HG02642 (cell line): ENCODE data around the gene MAGI1.
"Not testable (repeated sequence)": the region's sequence is repeated elsewhere in the genome, so short reads cannot be mapped to it uniquely, and the experiment has no call there.

Experiments used
- ATAC-seq: cut with Tn5 transposase; IDR thresholded peaks from one replicate; pipeline ENCODE4 v1.9.1; 2021; ENCODE audit warnings: mild to moderate bottlenecking; ENCODE audit not compliant: unreplicated experiment, poor library complexity

Gene MAGI1

GRCh38 chr3:65733459-65733858 lies 305.3 kb downstream of the MAGI1 start:
- ATAC-seq = no peak

DNA sequence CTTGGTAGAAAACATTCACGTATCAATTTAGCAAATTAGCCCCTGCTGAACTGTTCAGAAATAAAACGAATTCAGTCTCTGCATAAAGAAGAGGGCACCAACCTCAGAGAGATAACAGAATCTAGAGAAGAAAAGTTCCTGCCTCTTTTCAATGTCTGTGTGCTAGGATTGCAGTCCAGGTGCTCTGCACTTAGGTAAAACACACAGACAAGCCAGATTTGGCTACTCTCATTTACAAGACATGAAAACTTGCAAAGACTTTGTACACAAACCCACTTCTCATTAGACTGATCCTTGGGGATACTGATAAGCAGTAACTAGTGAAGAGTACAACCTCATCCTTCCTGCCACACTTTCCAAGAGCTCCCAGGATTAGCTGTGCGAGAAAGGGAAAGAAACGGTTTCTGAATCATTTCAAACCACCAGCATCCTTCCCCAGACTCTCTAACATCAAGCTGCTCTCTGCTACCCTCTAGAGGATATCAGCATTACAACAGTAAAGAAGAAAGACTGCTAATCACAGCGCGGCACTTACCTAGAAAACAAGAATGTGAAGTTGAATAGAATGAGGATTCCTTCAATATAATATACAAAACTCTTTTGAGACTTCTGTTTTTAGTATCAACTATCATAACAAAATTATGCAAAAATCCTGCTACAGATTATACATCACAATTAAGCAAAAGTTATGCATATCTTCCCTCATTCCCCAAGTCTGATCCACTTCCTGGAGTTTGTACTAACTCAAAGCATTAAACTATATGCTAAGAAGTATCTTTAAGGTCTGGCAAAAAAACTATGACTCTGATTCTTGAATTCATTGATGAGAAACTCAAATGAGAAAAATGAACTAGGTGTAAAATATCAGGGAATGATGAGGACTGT lies 306.4 kb downstream of the MAGI1 start:
- peak; percentile 89 for ATAC-seq

DNA sequence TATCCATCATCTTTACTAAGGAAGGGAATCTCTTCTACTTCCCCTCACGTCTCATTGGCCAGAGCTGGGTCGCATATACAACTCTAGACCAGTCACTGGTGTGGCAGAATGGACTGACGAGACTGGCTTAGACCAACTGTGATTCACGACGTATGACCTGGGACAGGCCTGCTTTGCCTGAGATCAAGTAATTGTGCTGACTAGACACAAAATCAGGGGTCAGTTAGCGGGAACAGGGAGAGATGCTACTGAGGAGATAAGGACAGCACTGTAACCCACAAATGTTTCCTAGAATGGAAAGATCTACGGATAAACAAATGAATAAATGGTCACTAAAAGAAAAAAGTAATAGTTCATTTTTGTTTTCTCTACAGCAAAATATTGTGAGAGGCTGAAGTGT lies 308.3 kb downstream of the MAGI1 start:
- no peak for ATAC-seq

GRCh38 chr3:65729973-65730372 lies 308.7 kb downstream of the MAGI1 start:
- no peak for ATAC-seq

- no peak for ATAC-seq
These were observed 309.2 kb downstream of the MAGI1 start for GRCh38 chr3:65729555-65729954.

GRCh38 chr3:65728138-65728537 lies 310.6 kb downstream of the MAGI1 start:
- no peak for ATAC-seq

- no peak for ATAC-seq
These were observed 314.7 kb downstream of the MAGI1 start for GRCh38 chr3:65723985-65724384.

DNA sequence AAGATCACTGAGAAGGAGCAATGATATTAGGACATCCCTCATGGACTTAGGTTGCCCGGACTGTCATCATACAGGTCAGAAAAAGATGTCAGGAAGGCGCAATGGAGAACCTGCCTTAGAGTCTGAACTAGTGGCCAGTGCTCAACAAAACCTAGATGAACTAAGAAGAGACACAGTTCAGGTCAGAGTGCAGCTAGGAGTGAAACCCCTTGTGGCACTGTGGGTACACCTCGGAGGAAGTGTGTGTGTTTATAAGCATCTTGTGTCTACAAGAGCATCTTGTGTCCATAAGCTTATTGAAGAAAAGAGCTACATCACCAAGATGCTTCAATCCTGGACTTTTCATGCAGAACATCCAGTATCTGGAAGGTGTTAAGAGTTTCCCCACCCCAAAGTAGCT lies 315.7 kb downstream of the MAGI1 start:
- no peak for ATAC-seq

- ATAC-seq = no peak
These were observed 317.6 kb downstream of the MAGI1 start for GRCh38 chr3:65720989-65721737.

- not testable (repeated sequence) for ATAC-seq
These were observed 319.1 kb downstream of the MAGI1 start for GRCh38 chr3:65719639-65720038.

GRCh38 chr3:65717676-65718346 lies 320.9 kb downstream of the MAGI1 start:
- no peak for ATAC-seq

- no peak for ATAC-seq
These were observed 322.5 kb downstream of the MAGI1 start for GRCh38 chr3:65716071-65716751.

DNA sequence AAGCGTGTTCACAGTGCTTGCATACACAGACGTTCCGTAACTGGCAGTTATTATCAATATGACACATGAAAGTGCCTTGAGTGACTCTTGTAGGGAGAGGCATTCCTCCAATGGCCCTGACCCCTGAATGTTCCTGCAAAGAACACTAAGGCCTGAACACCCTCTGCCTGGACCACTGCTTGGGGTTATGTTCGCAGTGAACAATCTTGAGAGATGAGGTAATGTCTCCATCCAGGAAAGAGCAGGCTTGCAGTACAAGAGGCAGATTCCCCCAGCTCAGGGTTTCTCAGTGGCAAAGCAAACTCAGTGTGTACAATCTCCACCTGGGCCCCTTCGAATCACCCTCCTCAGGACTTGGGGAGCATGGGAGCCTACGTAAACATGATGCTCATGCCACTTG lies 324.6 kb downstream of the MAGI1 start:
- no peak for ATAC-seq

DNA sequence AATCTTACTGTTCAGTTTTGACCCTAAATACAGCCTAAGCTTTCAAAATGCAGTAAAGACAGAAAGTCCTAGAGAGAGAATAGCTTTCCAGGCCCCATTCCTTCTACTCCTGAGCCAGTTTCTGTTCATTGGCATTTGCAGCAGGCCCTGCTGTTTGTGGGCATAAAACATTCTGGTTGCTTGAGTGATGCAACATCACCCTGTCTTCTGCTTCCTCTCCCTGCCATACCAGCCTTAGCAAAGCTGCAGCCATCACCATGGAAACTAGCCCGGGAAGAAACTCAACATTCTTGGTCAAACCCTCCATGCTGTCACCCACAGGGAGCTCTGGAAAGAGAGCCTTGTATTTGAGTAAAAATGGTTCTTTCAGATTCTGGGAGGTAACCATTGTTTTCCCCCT lies 325.7 kb downstream of the MAGI1 start:
- no peak for ATAC-seq

DNA sequence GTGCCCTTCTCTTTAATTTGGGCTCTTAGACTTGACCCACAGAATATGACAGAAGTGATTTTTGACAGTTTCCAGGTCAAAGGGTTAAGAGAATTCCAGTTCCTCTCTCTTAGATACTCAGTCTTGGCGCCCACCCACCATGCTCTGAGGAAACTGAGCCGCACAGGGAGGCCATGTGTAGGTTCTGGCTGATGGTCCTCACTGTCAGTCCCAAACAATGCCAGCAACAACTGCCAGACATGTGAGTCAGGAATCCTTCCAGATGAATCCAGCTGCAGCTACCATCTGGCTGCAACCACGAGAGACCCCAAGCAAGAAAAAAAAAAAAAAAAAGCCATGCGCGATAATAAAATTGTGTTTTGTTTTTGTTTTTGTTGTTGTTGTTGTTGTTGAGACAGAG lies 326.6 kb downstream of the MAGI1 start:
- ATAC-seq = no peak

DNA sequence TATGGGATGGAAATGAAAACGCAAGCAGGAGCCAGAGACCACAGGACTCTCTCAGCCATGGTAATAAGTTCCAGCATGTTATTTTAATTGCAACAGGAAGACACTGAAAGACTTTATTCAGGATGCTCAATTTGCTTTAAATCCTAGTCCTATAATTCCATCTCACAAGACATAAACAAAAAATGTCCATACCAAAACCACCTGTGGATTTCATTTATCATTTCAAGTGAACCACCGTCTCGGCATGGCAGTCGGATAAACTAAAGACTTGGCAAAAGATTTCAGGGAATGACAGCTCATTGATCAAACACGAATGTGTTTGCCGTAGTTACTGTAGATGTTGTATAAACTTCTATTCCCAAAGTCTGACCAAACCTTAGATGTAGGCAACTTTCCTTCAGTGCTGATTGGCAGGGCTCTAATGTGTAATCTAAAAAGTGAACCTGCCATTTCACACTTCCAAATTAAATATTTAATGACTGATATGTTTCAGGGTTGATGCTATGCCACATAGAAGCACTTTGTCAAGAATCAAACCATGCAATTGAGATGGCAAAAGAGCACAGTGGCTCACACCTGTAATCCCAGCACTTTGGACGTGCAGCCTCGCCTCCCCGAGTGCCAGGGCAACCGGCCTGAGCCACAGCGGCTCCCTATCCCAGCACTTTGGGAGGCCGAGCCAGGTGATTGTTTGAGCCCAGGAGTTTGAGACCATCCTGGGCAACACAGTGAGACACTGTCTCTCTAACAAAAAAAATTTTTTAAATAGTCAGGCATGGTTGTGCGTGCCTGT lies 331.7 kb downstream of the MAGI1 start:
- ATAC-seq = no peak

DNA sequence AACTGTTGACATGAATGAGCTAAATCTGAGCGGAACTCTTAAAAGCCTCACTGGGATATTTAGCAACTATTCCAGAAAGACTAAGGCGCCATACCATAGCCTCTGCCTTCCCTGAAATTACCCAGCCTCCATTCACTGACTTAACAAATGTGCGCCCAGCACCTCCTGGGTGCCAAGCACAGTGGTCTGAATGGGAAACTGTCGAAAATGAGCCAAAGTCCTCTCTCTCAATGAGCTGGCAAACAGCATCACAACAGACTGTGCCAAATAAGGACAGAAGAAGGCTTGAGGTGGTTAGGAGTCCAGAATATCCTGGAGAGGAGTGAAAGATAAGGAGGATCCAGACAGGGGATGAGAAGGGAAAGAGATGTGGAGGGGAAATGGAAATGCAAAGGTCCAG lies 332.4 kb downstream of the MAGI1 start:
- ATAC-seq = no peak

GRCh38 chr3:65703820-65704219 lies 334.9 kb downstream of the MAGI1 start:
- no peak for ATAC-seq

DNA sequence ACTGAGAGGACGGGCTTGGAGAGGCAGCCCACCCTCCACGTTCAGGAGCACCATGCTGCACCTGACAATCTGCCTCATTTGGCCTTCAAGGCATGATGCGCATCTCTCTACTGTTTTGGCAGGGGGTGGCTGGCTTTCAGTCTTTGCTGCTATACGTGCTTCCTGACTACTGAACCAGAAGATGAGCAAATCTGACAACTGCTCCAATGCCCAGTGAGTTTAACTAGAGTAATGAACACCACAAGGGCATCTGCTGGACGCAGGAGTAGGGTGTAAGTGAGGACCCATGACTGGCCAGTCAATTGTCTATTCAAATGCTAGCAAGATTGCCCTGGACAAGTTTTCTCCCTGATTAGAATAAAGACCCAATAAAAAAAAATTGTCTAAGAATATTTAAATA lies 335.7 kb downstream of the MAGI1 start:
- ATAC-seq = no peak

DNA sequence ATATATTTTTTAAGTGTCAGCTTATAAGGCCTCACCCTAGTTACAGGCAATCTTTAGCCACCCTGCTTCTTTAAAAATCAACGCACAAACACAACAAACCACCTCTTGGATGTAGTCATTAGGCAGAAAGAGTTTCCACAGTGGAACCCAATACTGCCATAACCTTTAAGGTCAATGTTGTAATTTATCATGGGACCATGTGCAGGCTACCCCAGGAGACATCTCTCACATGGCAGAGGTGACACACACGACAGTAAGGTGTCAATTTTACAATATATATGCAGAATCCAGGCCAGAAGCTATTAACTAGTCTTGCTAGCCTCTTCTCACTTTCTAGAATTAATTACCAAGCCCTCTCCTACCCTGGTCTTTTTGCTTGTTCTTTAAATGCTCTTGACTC lies 336.5 kb downstream of the MAGI1 start:
- no peak for ATAC-seq
